ENCODE measurements around the gene KCNS3.

The KCNS3 gene

GRCh38 chr2:17876590-17876989, 1.9 kb upstream of the KCNS3 start:
- no peak overlapping the region for H3K4me3 ChIP-seq (ENCODE audit: low read depth, low read length)
- TF ChIP-seq, protein P1, sequence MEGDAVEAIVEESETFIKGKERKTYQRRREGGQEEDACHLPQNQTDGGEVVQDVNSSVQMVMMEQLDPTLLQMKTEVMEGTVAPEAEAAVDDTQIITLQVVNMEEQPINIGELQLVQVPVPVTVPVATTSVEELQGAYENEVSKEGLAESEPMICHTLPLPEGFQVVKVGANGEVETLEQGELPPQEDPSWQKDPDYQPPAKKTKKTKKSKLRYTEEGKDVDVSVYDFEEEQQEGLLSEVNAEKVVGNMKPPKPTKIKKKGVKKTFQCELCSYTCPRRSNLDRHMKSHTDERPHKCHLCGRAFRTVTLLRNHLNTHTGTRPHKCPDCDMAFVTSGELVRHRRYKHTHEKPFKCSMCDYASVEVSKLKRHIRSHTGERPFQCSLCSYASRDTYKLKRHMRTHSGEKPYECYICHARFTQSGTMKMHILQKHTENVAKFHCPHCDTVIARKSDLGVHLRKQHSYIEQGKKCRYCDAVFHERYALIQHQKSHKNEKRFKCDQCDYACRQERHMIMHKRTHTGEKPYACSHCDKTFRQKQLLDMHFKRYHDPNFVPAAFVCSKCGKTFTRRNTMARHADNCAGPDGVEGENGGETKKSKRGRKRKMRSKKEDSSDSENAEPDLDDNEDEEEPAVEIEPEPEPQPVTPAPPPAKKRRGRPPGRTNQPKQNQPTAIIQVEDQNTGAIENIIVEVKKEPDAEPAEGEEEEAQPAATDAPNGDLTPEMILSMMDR (IDR thresholded peaks at IDR 0.05; ENCODE audit: borderline replicate concordance, insufficient read depth, low read depth, low read length) = no peak

DNA sequence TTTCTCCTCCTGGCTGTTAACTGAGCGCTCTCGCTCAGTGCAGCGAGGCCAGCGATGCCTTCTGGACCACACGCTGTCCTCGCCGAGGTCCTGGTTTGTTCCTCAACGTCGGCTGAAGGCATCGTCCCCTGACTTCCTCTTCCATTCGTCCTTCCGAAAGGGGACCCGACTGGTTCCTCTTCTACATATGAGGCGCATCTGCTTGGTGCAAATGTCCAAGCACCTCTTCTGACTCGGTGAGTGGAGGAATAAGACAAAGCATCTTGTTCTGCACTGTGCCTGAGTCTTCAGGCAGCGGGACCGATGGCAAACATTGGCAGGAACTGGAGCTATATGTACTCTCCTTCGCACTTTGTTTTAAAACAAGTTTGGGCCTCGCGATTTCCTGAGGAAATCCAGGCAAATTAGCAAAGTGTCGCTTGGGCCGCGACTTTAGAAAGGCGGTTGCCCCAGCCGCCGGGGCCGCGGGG, 621 bp upstream of the KCNS3 start:
- TF ChIP-seq, protein P1 (IDR thresholded peaks at IDR 0.05; ENCODE audit: borderline replicate concordance, insufficient read depth, low read depth, low read length) = no peak
- peak overlapping the region; percentile 36 for H3K4me3 ChIP-seq (ENCODE audit: low read depth, low read length)

- no peak overlapping the region for H3K4me3 ChIP-seq (ENCODE audit: low read depth, low read length)
- TF ChIP-seq, protein P1 (IDR thresholded peaks at IDR 0.05; ENCODE audit: borderline replicate concordance, insufficient read depth, low read depth, low read length) = no peak
These were observed 858 bp downstream of the KCNS3 start for GRCh38 chr2:17879137-17879912.

GRCh38 chr2:17879913-17880274, 1.4 kb downstream of the KCNS3 start:
- H3K4me3 ChIP-seq (ENCODE audit: low read depth, low read length) = no peak overlapping the region
- TF ChIP-seq, protein P1 (IDR thresholded peaks at IDR 0.05; ENCODE audit: borderline replicate concordance, insufficient read depth, low read depth, low read length) = no peak

DNA sequence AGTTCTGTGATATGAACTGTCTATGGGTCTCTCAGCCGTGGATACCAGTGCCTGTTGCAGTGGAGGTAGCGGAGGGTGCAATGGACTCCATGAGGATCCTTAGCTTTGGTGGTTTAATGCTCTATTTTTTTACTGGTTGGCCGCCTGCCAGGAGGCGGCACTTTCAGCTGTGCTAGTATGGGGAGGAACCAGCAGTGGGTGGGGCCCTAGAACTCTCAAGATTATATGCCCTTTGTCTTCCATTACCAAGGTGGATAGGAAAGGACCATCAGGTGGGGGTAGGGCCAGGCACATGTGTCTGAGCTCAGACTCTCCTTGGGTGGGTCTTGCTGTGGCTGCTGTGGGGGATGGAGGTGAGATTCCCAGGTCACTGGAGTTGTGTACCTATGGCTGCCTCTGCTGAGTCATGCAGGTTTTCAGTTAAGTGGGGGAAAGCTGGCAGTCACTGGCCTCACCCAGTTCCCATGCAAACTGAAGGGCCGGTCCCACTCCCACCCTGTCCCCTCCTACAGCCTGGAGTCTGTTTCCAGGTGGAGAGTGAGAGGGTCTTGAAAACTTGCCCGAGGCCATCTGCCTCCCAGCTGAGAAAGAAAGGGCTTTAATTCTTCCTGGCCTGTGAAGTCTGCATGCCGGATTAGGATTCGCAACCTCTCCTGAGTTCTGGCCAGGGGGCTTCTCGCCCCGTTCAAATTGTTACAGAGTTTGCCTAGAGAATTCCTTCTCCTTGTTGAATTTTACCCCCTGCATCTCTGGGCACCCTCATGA, 14.5 kb downstream of the KCNS3 start:
- TF ChIP-seq, protein P1 (IDR thresholded peaks at IDR 0.05; ENCODE audit: borderline replicate concordance, insufficient read depth, low read depth, low read length) = no peak
- no peak overlapping the region for H3K4me3 ChIP-seq (ENCODE audit: low read depth, low read length)

GRCh38 chr2:17894005-17894404, 15.5 kb downstream of the KCNS3 start:
- TF ChIP-seq, protein P1 (IDR thresholded peaks at IDR 0.05; ENCODE audit: borderline replicate concordance, insufficient read depth, low read depth, low read length) = no peak
- no peak overlapping the region for H3K4me3 ChIP-seq (ENCODE audit: low read depth, low read length)
